Stimulated activated memory B cell treated with anti-CD40 and anti-IgM and Interleukin-4, amounts not matched to agents 10 μg/mL and 1 μg/mL and 100 μg/mL, for 72 hours (primary cell): ENCODE data around the gene CMTM2.
"Not testable (repeated sequence)": the region's sequence is repeated elsewhere in the genome, so short reads cannot be mapped to it uniquely, and the experiment has no call there.

ENCODE experiments used
- ATAC-seq: fragments of 150-1000 bp; cut with Tn5 transposase; 2 replicates; pipeline ENCODE4 v1.10.0; 2021
- H3K27ac Mint-ChIP-seq: one replicate; pipeline ENCODE4 v1.8.0; 2022; ENCODE audit warnings: mild to moderate bottlenecking, mixed read lengths
- H3K27me3 Mint-ChIP-seq: one replicate; pipeline ENCODE4 v1.8.0; 2022; ENCODE audit warnings: mixed read lengths
- H3K36me3 Mint-ChIP-seq: one replicate; pipeline ENCODE4 v1.8.0; 2022; ENCODE audit warnings: mixed read lengths
- H3K4me1 Mint-ChIP-seq: one replicate; pipeline ENCODE4 v1.8.0; 2022; ENCODE audit warnings: mixed read lengths
- H3K4me3 Mint-ChIP-seq: one replicate; pipeline ENCODE4 v1.8.0; 2022; ENCODE audit warnings: mild to moderate bottlenecking, moderate library complexity, mixed read lengths
- H3K9me3 Mint-ChIP-seq: one replicate; pipeline ENCODE4 v1.8.0; 2022; ENCODE audit warnings: mixed read lengths

The CMTM2 gene

GRCh38 chr16:66619534-66620428, 40.5 kb downstream of the CMTM2 start:
- Mint-ChIP-seq H3K36me3 (no peaks in the 10 kb centered on the region), H3K27ac (no peak overlapping the region), H3K9me3 (no peaks in the 10 kb centered on the region), H3K4me1 (no peaks in the 10 kb centered on the region), H3K4me3 (no peak overlapping the region), H3K27me3 (peaks cover 46% of the 10 kb centered on the region)
- no peak for ATAC-seq

GRCh38 chr16:66620429-66620795, 41.1 kb downstream of the CMTM2 start:
- Mint-ChIP-seq H3K4me3 (no peak overlapping the region), H3K4me1 (no peaks in the 10 kb centered on the region), H3K27ac (no peak overlapping the region), H3K27me3 (peaks cover 40% of the 10 kb centered on the region), H3K9me3 (no peaks in the 10 kb centered on the region), H3K36me3 (no peaks in the 10 kb centered on the region)
- ATAC-seq, result no peak

GRCh38 chr16:66621973-66622372, 42.7 kb downstream of the CMTM2 start:
- ATAC-seq, result no peak
- Mint-ChIP-seq H3K36me3 (no peaks in the 10 kb centered on the region), H3K27ac (no peak overlapping the region), H3K4me1 (no peaks in the 10 kb centered on the region), H3K4me3 (no peak overlapping the region), H3K9me3 (no peaks in the 10 kb centered on the region), H3K27me3 (peaks cover 48% of the 10 kb centered on the region)

- no peaks in the 10 kb centered on the region for H3K9me3 Mint-ChIP-seq
- peaks cover 48% of the 10 kb centered on the region for H3K27me3 Mint-ChIP-seq
- no peak overlapping the region for H3K27ac Mint-ChIP-seq
- H3K4me3 Mint-ChIP-seq, result no peak overlapping the region
- H3K4me1 Mint-ChIP-seq, result no peaks in the 10 kb centered on the region
- ATAC-seq, result no peak
- no peaks in the 10 kb centered on the region for H3K36me3 Mint-ChIP-seq
Measured at GRCh38 chr16:66622863-66623262, 43.6 kb downstream of the CMTM2 start.

- H3K4me3 Mint-ChIP-seq, result no peak overlapping the region
- no peak for ATAC-seq
- H3K27ac Mint-ChIP-seq, result no peak overlapping the region
- no peaks in the 10 kb centered on the region for H3K9me3 Mint-ChIP-seq
- H3K27me3 Mint-ChIP-seq, result peaks cover 48% of the 10 kb centered on the region
- H3K4me1 Mint-ChIP-seq, result no peaks in the 10 kb centered on the region
- no peaks in the 10 kb centered on the region for H3K36me3 Mint-ChIP-seq
Measured at GRCh38 chr16:66623755-66624154, 44.5 kb downstream of the CMTM2 start.

GRCh38 chr16:66627611-66628378, 48.5 kb downstream of the CMTM2 start:
- H3K27me3 Mint-ChIP-seq, result peaks cover 33% of the 10 kb centered on the region
- not testable (repeated sequence) for H3K27ac Mint-ChIP-seq, H3K4me1 Mint-ChIP-seq, H3K9me3 Mint-ChIP-seq, H3K36me3 Mint-ChIP-seq, H3K4me3 Mint-ChIP-seq, ATAC-seq

- Mint-ChIP-seq H3K27me3 (peaks cover 42% of the 10 kb centered on the region), H3K4me3 (no peak overlapping the region), H3K27ac (no peak overlapping the region), H3K4me1 (no peaks in the 10 kb centered on the region), H3K9me3 (no peaks in the 10 kb centered on the region), H3K36me3 (no peaks in the 10 kb centered on the region)
- ATAC-seq, result no peak
Measured at GRCh38 chr16:66629856-66630255, 50.6 kb downstream of the CMTM2 start.

GRCh38 chr16:66630561-66631260, 51.4 kb downstream of the CMTM2 start:
- H3K9me3 Mint-ChIP-seq, H3K36me3 Mint-ChIP-seq, H3K27ac Mint-ChIP-seq, H3K4me3 Mint-ChIP-seq, ATAC-seq, H3K4me1 Mint-ChIP-seq: not testable (repeated sequence)
- H3K27me3 Mint-ChIP-seq, result peaks cover 44% of the 10 kb centered on the region

- not testable (repeated sequence) for ATAC-seq, H3K27ac Mint-ChIP-seq, H3K9me3 Mint-ChIP-seq, H3K4me3 Mint-ChIP-seq, H3K4me1 Mint-ChIP-seq, H3K36me3 Mint-ChIP-seq
- peaks cover 46% of the 10 kb centered on the region for H3K27me3 Mint-ChIP-seq
Measured at GRCh38 chr16:66631558-66631957, 52.3 kb downstream of the CMTM2 start.

GRCh38 chr16:66634527-66635196, 55.4 kb downstream of the CMTM2 start:
- Mint-ChIP-seq H3K4me3 (no peak overlapping the region), H3K36me3 (no peaks in the 10 kb centered on the region), H3K27me3 (peaks cover 66% of the 10 kb centered on the region), H3K9me3 (no peaks in the 10 kb centered on the region), H3K27ac (no peak overlapping the region), H3K4me1 (no peaks in the 10 kb centered on the region)
- no peak for ATAC-seq

- peaks cover 66% of the 10 kb centered on the region for H3K27me3 Mint-ChIP-seq
Measured at GRCh38 chr16:66635406-66635805, 56.1 kb downstream of the CMTM2 start.

GRCh38 chr16:66636199-66636598, 56.9 kb downstream of the CMTM2 start:
- H3K36me3 Mint-ChIP-seq, result no peaks in the 10 kb centered on the region
- H3K27ac Mint-ChIP-seq, result no peak overlapping the region
- no peak overlapping the region for H3K4me3 Mint-ChIP-seq
- H3K4me1 Mint-ChIP-seq, result no peaks in the 10 kb centered on the region
- no peak for ATAC-seq
- H3K27me3 Mint-ChIP-seq, result peaks cover 66% of the 10 kb centered on the region
- H3K9me3 Mint-ChIP-seq, result no peaks in the 10 kb centered on the region

More at GRCh38 chr16:66635406-66635805, 56.1 kb downstream of the CMTM2 start:
- Mint-ChIP-seq H3K4me1 (no peaks in the 10 kb centered on the region), H3K36me3 (no peaks in the 10 kb centered on the region), H3K27ac (no peak overlapping the region), H3K4me3 (no peak overlapping the region), H3K9me3 (no peaks in the 10 kb centered on the region)
- no peak for ATAC-seq

GRCh38 chr16:66637806-66638205, 58.5 kb downstream of the CMTM2 start:
- H3K4me1 Mint-ChIP-seq, result no peaks in the 10 kb centered on the region
- peaks cover 53% of the 10 kb centered on the region for H3K27me3 Mint-ChIP-seq
- no peaks in the 10 kb centered on the region for H3K9me3 Mint-ChIP-seq
- ATAC-seq, result no peak
- H3K4me3 Mint-ChIP-seq, result no peak overlapping the region
- H3K36me3 Mint-ChIP-seq, result no peaks in the 10 kb centered on the region
- H3K27ac Mint-ChIP-seq, result no peak overlapping the region
